KMS-11 (cell line): ENCODE results near the gene RNF19B.

Source experiments
- H2AFZ ChIP-seq: fragments of 200-600 bp; sonication (generic); 2 replicates; pipeline ENCODE4 v1.6.1; 2016; ENCODE audit warnings: antibody characterized with exemption, mixed run types, low read depth
- H3K27ac ChIP-seq: fragments of 200-600 bp; sonication (generic); 2 replicates; pipeline ENCODE4 v1.6.1; 2016; ENCODE audit warnings: mild to moderate bottlenecking, mixed run types
- H3K27me3 ChIP-seq: fragments of 200-600 bp; sonication (generic); 2 replicates; pipeline ENCODE4 v1.6.1; 2017; ENCODE audit warnings: mild to moderate bottlenecking, low read depth, mixed run types, moderate library complexity; ENCODE audit not compliant: insufficient read depth
- H3K36me3 ChIP-seq: fragments of 200-600 bp; sonication (generic); 2 replicates; pipeline ENCODE4 v1.6.1; 2017; ENCODE audit warnings: mild to moderate bottlenecking, mixed run types; ENCODE audit not compliant: insufficient read depth
- H3K4me1 ChIP-seq: fragments of 200-600 bp; sonication (generic); 2 replicates; pipeline ENCODE4 v1.6.1; 2016; ENCODE audit warnings: mild to moderate bottlenecking, low read depth, mixed run types; ENCODE audit not compliant: poor library complexity, severe bottlenecking
- H3K4me2 ChIP-seq: fragments of 200-600 bp; sonication (generic); 2 replicates; pipeline ENCODE4 v1.7.0; 2016; ENCODE audit warnings: mild to moderate bottlenecking, mixed run types
- H3K4me3 ChIP-seq: fragments of 200-600 bp; sonication (generic); IDR thresholded peaks from 2 replicates; pipeline ENCODE4 v1.6.1; 2017; ENCODE audit warnings: low read depth, low read length, mixed read lengths; ENCODE audit not compliant: insufficient read depth
- H3K79me2 ChIP-seq: fragments of 200-600 bp; sonication (generic); 2 replicates; pipeline ENCODE4 v1.6.1; 2016; ENCODE audit warnings: low read depth, mixed run types; ENCODE audit not compliant: insufficient read depth
- H3K9ac ChIP-seq: fragments of 200-600 bp; sonication (generic); 2 replicates; pipeline ENCODE4 v1.6.1; 2016; ENCODE audit warnings: mild to moderate bottlenecking, mixed run types
- H4K20me1 ChIP-seq: fragments of 200-600 bp; sonication (generic); 2 replicates; pipeline ENCODE4 v1.6.1; 2016; ENCODE audit warnings: mild to moderate bottlenecking, mixed run types; ENCODE audit not compliant: insufficient read depth
- CTCF ChIP-seq: fragments of 200-600 bp; sonication (generic); conservative IDR thresholded peaks from 2 replicates; pipeline ENCODE4 v1.6.1; 2017; ENCODE audit warnings: low read depth, mild to moderate bottlenecking, antibody characterized with exemption, low read length, moderate library complexity, mixed read lengths

Gene RNF19B

GRCh38 chr1:32984455-32985171 is 20.0 kb upstream of the RNF19B start:
- H3K4me1 ChIP-seq = peaks cover 99% of the 10 kb centered on the region
- no peak overlapping the region for H2AFZ ChIP-seq
- H4K20me1 ChIP-seq = no peaks in the 10 kb centered on the region
- no peak for TF ChIP-seq CTCF
- peak overlapping the region; percentile 76 for H3K4me2 ChIP-seq
- H3K27me3 ChIP-seq = no peaks in the 10 kb centered on the region
- peak overlapping the region; percentile 55; the same call in 1 of the 2 replicates for H3K9ac ChIP-seq
- peak overlapping the region; percentile 76 for H3K27ac ChIP-seq
- H3K79me2 ChIP-seq = no peaks in the 10 kb centered on the region
- H3K4me3 ChIP-seq = no peak overlapping the region
- H3K36me3 ChIP-seq = no peaks in the 10 kb centered on the region

GRCh38 chr1:32984090-32984454 is 19.5 kb upstream of the RNF19B start:
- Histone ChIP-seq H3K4me3 (no peak overlapping the region), H3K27ac (peak overlapping the region; percentile 76), H3K4me2 (peak overlapping the region; percentile 76), H2AFZ (no peak overlapping the region), H3K36me3 (no peaks in the 10 kb centered on the region), H3K4me1 (peaks cover 99% of the 10 kb centered on the region), H3K79me2 (no peaks in the 10 kb centered on the region), H3K27me3 (no peaks in the 10 kb centered on the region), H4K20me1 (no peaks in the 10 kb centered on the region), H3K9ac (peak overlapping the region; percentile 55; the same call in 1 of the 2 replicates)
- no peak for TF ChIP-seq CTCF

GRCh38 chr1:32983020-32983419 is 18.4 kb upstream of the RNF19B start:
- Histone ChIP-seq H3K36me3 (no peaks in the 10 kb centered on the region), H3K4me1 (peaks cover 91% of the 10 kb centered on the region), H3K4me3 (no peak overlapping the region), H3K27ac (peak overlapping the region; percentile 88; the same call in 1 of the 2 replicates), H3K79me2 (no peaks in the 10 kb centered on the region), H3K27me3 (no peaks in the 10 kb centered on the region), H2AFZ (no peak overlapping the region), H4K20me1 (no peaks in the 10 kb centered on the region), H3K4me2 (peak overlapping the region; percentile 76), H3K9ac (no peak overlapping the region)
- TF ChIP-seq CTCF = no peak

- Histone ChIP-seq H3K4me1 (peaks cover 74% of the 10 kb centered on the region), H3K79me2 (no peaks in the 10 kb centered on the region), H4K20me1 (no peaks in the 10 kb centered on the region), H3K36me3 (no peaks in the 10 kb centered on the region), H3K4me2 (peak overlapping the region; percentile 76), H2AFZ (peak overlapping the region; percentile 35; the same call in 1 of the 2 replicates), H3K27me3 (no peaks in the 10 kb centered on the region), H3K4me3 (peak overlapping the region; percentile 59), H3K27ac (peak overlapping the region; percentile 88), H3K9ac (peak overlapping the region; percentile 56)
- TF ChIP-seq CTCF = no peak
Measured at GRCh38 chr1:32981003-32981901, 16.6 kb upstream of the RNF19B start.
